HEK293T (cell line): ENCODE data around the gene PBX1.

Experiments
- CTBP1 ChIP-seq: fragments of 450-650 bp; IDR thresholded peaks from 2 replicates; pipeline ENCODE4 v1.6.1; 2016; ENCODE audit warnings: borderline replicate concordance
- FOXK2 ChIP-seq: fragments of 450-650 bp; IDR thresholded peaks from 2 replicates; pipeline ENCODE4 v1.6.1; 2016; ENCODE audit warnings: mild to moderate bottlenecking
- FOXM1 ChIP-seq: fragments of 450-650 bp; IDR thresholded peaks from 2 replicates; pipeline ENCODE4 v1.6.1; 2017; ENCODE audit warnings: mild to moderate bottlenecking, borderline replicate concordance
- HDGF ChIP-seq: fragments of 450-650 bp; IDR thresholded peaks from 2 replicates; pipeline ENCODE4 v1.6.1; 2017; ENCODE audit warnings: antibody characterized with exemption, borderline replicate concordance
- L3MBTL2 ChIP-seq: fragments of 450-650 bp; conservative IDR thresholded peaks from 2 replicates; pipeline ENCODE4 v1.6.1; 2016; ENCODE audit warnings: mild to moderate bottlenecking
- LEF1 ChIP-seq: fragments of 450-650 bp; IDR thresholded peaks from 2 replicates; pipeline ENCODE4 v1.6.1; 2017; ENCODE audit warnings: mild to moderate bottlenecking, borderline replicate concordance
- PKNOX1 ChIP-seq: fragments of 450-650 bp; IDR thresholded peaks from 2 replicates; pipeline ENCODE4 v1.6.1; 2016
- SP1 ChIP-seq: fragments of 450-650 bp; IDR thresholded peaks from 2 replicates; pipeline ENCODE4 v1.6.1; 2017
- TARDBP ChIP-seq: fragments of 450-650 bp; IDR thresholded peaks from 2 replicates; pipeline ENCODE4 v1.6.1; 2016

DNA sequence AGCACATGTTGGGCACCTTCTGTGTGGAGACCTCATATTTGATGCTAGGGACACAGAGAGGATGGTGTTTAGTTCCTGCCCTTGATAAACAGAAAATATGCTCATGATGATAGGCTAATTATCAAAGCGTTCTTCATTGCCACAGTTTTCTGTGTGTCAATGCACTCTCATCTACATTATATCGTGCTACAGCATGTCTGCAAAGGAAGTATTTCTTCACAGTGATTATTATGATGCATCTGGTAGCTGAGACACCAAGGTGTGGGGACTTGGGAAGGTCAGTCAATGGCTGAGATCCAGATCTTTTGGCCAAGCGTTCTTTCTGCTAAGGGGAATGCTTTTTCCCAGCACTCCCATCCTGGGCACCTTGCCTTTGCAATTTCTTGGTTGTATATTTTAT, 321.2 kb downstream of the PBX1 start:
- TF ChIP-seq HDGF, result no peak
- no peak for TF ChIP-seq SP1
- TF ChIP-seq FOXM1, result no peak
- no peak for TF ChIP-seq PKNOX1
- no peak for TF ChIP-seq TARDBP
- TF ChIP-seq LEF1, result no peak
- no peak for TF ChIP-seq L3MBTL2
- TF ChIP-seq FOXK2, result no peak
- no peak for TF ChIP-seq CTBP1
